ENCODE measurements around the gene EP300.

The EP300 gene

GRCh38 chr22:41206719-41207118 lies 114.3 kb downstream of the EP300 start:
- no peak for DNase-seq

- DNase-seq = no peak
Measured at GRCh38 chr22:41215409-41215808, 123.0 kb downstream of the EP300 start.

DNA sequence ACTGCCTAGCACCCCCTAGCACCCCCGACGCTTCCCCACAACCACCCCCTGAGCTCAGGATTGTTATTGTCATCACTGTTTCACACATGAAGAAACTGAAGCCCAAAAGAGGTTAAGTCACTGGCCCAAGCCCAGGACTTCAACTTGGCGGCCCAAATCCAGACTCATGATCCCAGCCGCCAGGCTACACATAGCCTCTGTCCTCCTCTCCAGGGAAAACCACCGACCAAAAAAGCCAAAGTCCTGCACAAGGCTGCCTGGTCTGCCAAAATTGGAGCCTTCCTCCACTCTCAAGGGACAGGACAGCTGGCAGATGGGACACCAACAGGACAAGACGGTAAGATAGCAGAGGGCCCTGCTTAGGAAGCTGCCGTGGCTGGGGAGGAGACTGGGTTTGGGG lies 123.5 kb downstream of the EP300 start:
- no peak for DNase-seq

DNA sequence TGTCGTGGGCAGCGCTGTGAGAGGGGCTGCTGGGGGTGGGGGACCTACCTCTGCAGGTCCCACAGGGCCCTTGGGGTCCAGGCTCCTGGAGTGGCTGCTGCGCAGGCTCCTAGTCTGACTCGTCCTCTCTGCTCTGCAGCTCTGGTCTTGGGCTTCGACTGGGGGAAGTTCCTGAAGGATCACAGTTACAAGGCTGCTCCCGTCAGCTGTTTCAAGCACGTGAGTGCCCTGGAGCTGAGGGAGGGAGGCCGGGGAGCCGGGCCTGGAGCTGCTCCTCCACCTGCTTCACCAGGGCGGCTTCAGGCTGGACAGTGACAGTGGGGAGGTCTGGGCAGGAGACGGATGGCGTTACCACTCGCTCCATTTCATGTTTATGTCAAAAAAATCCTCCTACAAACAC lies 124.6 kb downstream of the EP300 start:
- DNase-seq = peak in 1 of 14 donors; percentile 25

- DNase-seq = peak in 8 of 14 donors; percentile 22 to 70 (median 41)
Measured at GRCh38 chr22:41217553-41218157, 125.3 kb downstream of the EP300 start.

GRCh38 chr22:41222846-41223507 lies 130.6 kb downstream of the EP300 start:
- DNase-seq = peak in 2 of 14 donors; percentile 14 to 27

DNA sequence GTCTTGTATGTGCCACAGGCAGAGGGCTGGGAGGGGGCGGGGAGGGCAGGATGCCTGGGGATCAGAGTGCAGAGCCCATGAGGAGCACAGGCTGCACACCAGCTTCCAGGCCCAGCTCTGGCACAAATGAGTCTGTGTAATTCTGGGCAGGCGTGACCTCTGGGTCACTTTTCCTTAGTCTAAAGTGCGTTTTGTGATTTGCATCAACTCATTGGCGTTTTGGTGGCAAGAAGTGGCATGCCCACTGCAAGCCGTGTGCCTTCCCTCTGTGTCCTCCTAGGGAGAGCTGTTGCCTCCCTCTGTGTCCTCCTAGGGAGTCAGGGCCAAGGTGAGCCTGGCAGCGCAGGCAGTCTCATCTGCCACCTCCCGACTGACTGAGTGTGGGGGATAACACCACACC lies 131.1 kb downstream of the EP300 start:
- DNase-seq = no peak

DNA sequence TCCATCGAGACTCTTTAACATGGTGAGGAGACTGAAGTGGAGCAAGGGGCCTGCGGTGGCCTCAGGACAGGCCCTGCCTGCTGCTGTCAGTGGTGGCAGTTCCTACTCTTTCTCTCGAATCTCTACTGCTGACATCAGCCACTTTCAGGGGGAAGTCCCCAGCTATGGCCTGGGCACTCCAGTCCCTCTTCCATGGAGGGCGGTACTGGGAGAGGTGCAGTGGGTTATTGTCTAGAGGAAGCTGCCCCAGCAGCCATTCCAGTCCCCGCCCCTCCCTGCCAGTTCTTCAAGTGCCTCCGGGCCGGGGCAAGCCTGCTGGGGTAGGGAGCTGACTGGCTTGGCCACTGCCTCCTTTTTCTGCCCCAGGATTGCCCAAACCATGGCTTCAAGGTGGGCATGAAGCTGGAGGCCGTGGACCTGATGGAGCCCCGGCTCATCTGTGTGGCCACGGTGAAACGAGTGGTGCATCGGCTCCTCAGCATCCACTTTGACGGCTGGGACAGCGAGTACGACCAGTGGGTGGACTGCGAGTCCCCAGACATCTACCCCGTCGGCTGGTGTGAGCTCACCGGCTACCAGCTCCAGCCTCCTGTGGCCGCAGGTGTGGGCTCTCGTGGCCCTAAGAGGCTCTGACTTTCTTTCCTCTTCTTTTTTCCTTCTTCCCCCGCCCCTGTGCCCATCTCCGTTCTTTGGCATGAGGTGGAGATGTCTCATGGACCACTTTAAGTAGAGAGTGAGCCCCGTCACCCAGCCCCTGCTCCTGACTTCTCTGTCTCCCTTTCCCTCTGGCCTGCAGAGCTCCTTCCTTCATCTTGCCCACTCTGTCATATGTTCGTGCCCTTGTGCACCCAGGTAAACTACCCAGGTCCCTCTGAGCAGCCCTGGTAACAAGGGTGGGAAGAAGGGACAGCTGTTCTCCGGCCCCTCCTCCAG lies 134.6 kb downstream of the EP300 start:
- peak in 4 of 14 donors; percentile 24 to 41 (median 40) for DNase-seq

DNA sequence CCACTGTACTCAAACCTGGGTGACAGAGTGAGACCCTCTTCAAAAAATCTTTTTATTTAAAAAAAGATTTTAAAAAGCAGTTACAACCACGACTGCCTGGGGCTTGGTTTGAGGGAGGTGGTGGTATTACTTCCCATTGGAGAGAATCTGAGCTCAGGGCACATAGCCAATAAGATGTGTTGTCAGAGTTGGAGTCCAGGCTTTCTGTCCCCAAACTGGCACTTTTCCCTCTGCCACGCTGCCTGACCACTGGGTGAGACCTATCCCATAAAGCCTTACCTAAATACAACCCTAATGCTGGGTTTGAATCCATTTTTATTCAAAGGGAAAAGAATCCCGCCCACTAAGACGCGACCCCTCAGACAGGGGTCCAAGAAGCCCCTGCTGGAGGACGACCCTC lies 136.8 kb downstream of the EP300 start:
- no peak for DNase-seq
